GM20000 (cell line): ENCODE data around the gene PODXL.
A peak's percentile ranks its signal among the peaks of the same experiment; 100 is the strongest.
"Not testable (repeated sequence)": the region's sequence is repeated elsewhere in the genome, so short reads cannot be mapped to it uniquely, and the experiment has no call there.

Experiments used
- DNase-seq: peaks from one replicate; pipeline ENCODE4 v3.0.0; 2012; ENCODE audit warnings: low spot score
- CTCF ChIP-seq: IDR thresholded peaks from 2 replicates; pipeline ENCODE4 v1.5.1; 2012; ENCODE audit warnings: mild to moderate bottlenecking, control low read depth; ENCODE audit errors: extremely low read depth, missing control alignments

Gene PODXL

DNA sequence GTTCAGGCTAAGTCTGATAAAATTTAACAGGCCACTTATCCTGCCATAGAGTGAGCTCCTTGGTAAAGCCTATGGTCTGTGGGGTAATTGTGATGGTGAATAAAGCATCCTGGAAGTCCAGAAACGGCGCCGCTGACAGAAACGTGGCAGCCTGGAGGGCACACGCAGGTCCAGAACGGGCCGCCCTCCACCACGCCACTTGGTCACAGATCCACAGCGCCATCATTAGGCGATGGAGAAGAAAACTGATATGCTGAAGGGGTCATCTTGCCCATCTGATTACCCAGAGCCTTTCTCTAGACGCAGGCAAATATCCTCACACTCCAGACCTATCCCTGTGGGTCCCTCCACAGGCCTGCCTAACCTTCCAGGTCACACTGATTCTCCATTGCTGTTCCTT is 37.8 kb downstream of the PODXL start:
- no peak for DNase-seq
- no peak for TF ChIP-seq CTCF

DNA sequence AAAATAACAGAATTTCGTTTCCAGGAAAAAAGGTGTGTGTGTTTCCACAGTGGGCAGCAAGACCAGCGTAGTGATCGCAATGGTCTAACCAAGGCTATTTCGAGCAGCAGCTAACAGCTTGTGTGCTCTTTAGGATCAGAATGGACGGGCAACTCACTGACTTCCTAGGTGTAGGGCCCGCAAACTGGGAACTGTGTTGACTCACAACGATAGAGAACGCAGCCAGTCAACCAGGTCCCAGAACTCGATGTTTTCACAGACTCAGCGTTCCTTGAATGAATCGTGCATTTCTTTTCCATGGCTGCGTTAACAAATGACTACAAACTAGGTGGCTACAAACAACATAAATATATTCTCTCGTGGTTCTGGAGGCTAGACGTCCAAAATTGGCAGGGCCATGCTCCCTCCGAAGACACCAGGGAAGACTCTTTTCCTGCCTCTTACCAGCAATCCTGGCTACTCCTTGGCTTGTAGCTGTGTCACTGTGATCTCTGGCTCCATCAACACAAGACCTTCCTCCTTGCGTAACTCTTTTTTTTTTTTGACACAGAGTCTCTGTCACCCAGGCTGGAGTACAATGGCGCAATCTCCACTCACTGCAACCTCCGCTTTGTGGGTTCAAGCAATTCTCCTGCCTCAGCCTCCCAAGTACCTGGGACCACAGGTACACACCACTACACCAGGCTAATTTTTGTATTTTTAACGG is 39.1 kb downstream of the PODXL start:
- DNase-seq: no peak
- no peak for TF ChIP-seq CTCF

DNA sequence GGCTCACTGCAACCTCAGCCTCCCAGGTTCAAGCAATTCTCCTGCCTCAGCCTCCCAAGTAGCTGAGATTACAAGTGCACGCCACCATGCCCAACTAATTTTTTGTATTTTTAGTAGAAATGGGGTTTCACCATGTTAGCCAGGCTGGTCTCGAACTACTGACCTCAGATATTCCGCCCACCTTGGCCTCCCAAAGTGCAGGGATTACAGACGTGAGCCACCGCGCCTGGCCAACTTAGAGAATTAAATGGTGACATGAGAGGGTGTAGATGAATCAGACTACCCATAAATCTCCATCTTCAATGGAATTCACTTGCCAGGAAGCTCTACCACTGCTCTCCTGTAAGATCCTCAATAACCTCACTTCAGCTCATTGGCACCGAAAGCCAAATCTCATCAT is 41.0 kb downstream of the PODXL start:
- DNase-seq: not testable (repeated sequence)

DNA sequence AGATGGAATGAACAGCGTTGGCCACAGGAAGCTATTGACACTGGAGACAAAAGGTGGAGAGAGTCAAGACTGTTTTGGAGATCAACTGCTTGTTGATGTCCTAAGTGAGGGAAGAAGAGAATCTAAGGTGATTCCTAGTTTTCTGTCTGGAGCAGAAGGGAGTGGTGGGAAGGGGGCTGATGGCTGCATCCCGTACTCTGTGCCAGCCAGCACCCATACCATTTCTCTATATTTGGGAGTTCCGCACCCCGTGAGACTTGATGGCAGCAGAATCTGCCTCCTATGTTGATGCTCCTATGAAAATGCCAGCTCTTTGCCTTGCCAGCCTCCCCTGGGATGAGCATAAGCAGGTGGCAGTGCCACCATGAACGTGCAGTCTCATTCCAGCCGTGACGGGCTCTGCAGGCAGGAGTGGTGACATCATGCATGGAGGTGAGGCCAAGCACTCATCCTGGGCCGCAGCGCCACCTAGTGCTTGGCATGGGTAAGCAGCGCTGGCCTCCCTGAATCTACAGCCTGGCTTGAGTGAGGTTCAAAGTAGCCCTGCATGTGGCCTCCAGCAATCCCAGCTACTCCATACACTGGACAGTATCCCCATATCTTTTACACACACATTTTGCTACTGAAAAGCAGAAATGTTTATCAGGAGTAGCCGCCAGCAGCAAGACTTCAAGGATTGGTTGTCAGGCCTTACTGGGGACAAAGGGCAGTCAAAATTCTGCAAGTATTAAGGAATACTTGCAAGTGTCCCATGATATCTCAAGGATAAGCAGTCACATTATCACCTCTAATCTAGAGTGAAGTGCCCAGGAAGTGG is 43.0 kb downstream of the PODXL start:
- DNase-seq: peak; percentile 80
- TF ChIP-seq CTCF: peak; percentile 86

DNA sequence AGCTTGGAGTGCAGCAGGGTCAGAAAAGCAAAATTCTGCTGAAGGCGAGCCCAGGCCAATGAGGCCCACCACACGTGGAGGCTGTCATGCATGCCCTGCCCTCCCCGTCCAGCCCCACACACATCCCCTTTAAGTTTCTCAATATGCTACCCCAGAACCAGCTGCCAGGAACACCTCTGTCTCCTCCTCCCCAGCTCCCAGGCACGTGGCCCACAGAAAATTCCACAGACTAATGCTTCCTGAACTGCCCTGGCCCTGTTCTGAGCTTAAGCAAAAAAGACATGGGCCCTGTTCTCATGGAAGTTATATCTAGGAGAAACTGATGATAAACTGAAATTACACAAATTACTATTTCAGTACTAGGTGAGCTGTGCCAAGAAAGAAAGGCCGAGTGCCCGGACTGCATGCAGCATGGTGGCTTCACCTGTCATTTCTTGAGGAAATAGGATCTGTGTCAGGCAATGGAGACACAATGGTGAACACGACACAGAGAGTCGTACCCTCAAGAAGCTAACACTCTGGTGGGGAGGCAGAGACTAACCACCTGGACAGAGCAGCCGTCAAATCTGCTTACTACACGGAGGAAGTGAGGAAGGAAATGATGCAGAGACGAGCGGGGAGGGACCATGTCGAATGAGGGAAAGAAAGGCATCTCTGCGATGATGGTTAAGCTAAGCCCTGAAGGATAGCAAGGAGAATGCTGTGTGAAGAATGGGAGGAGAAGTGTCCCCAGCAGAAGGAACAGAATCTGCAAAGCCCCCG is 44.5 kb downstream of the PODXL start:
- no peak for DNase-seq
- no peak for TF ChIP-seq CTCF

GRCh38 chr7:131511071-131511470 is 45.4 kb downstream of the PODXL start:
- TF ChIP-seq CTCF: no peak
- no peak for DNase-seq

DNA sequence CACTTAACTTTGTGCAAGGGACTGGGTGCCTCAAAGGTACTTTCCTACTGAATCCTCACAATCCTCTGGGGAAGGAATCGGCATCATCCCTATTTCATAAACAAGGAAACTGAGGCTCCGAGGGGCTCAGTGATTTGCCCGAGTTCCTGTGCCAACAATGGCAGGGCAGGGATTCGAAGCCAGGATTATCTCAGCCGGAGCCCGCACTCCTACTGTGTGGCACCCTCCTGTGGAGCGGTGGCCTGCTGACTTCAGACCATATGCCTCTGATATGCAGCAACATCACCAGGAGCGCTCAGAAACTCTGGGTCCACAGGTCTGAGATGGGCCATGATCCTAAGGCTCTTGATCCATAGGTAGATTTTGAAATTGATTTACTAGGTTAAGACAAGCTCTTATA is 46.6 kb downstream of the PODXL start:
- DNase-seq: no peak
- no peak for TF ChIP-seq CTCF
